Endothelial cell of umbilical vein (primary cell): ENCODE results near the gene GRM4. TPM values are rescaled to one million over a fixed set of nuclear protein-coding genes. Genes with fewer than 3 reads are reported as not detected.

ENCODE experiments used
- BruUV-seq: library from RNA; stranded (reverse); fragments of 400-500 nt; replicated peaks from 2 replicates; lab custom pipeline; 2021; lab: Mats Ljungman, UMichigan
- CTCF ChIA-PET: fragments of 300-600, 350-600 bp; sonication (Branson Sonifier 250); formaldehyde crosslinking; loops from one replicate; lab custom pipeline; 2021; ENCODE audit warnings: antibody characterized with exemption, inconsistent platforms; lab: Charles Lee
- POLR2A ChIA-PET: fragments of 300-600, 350-600 bp; sonication (Branson Sonifier 250); formaldehyde crosslinking; loops from one replicate; lab custom pipeline; 2021; ENCODE audit warnings: antibody characterized with exemption, inconsistent platforms; lab: Charles Lee
- DNase-seq: peaks from one replicate; pipeline ENCODE4 v3.0.0-alpha.2; 2011; ENCODE audit warnings: low read depth, low spot score
- FAIRE-seq: peaks from 2 replicates; lab custom pipeline; 2011; peaks lifted over from hg19 to GRCh38; lab: Jason Lieb, UNC
- H2AFZ ChIP-seq: 2 replicates; pipeline ENCODE4 v1.6.0; 2012; ENCODE audit warnings: low read depth, low read length, control low read depth, inconsistent platforms
- H3K27ac ChIP-seq: 2 replicates; pipeline ENCODE4 v1.5.1; 2011; ENCODE audit warnings: low read depth, mild to moderate bottlenecking, control low read depth, low read length, moderate library complexity; ENCODE audit not compliant: insufficient read depth
- H3K27me3 ChIP-seq, 2 experiments: 2 replicates each; pipeline versions ENCODE4 v1.6.0 to v1.6.1; 2011; ENCODE audit warnings: low read length in 2 of 2, mixed read lengths in 1 of 2; ENCODE audit not compliant: control insufficient read depth in 2 of 2, insufficient read depth in 2 of 2
- H3K36me3 ChIP-seq, 2 experiments: 2 replicates in 1 of 2; 3 replicates in 1 of 2; pipeline ENCODE4 v1.5.1; 2011; ENCODE audit warnings: low read length in 2 of 2, mild to moderate bottlenecking in 1 of 2, moderate library complexity in 1 of 2; ENCODE audit not compliant: control insufficient read depth in 2 of 2, insufficient read depth in 2 of 2; ENCODE audit errors: extremely low read depth in 1 of 2
- H3K4me1 ChIP-seq: 3 replicates; pipeline ENCODE4 v1.5.1; 2011; ENCODE audit warnings: mild to moderate bottlenecking, low read length; ENCODE audit not compliant: control insufficient read depth, insufficient read depth; ENCODE audit errors: extremely low read depth
- H3K4me2 ChIP-seq: 2 replicates; pipeline ENCODE4 v1.6.1; 2011; ENCODE audit warnings: low read length, control low read depth, mixed read lengths; ENCODE audit not compliant: insufficient read depth
- H3K4me3 ChIP-seq, 3 experiments: fragments of 200-600 bp in 1 of 3; sonication (generic), shearing (Covaris generic) in 1 of 3; replicated peaks in 1 of 3; 2 replicates each; pipeline ENCODE4 v1.5.1; 2011 to 2016; ENCODE audit warnings: control low read depth in 3 of 3, low read length in 3 of 3, mild to moderate bottlenecking in 2 of 3, inconsistent platforms in 1 of 3, low read depth in 1 of 3, moderate library complexity in 1 of 3; ENCODE audit not compliant: insufficient read depth in 1 of 3
- H3K79me2 ChIP-seq: 2 replicates; pipeline ENCODE4 v1.6.0; 2012; ENCODE audit warnings: low read length, inconsistent platforms; ENCODE audit not compliant: control insufficient read depth, insufficient read depth
- H3K9ac ChIP-seq: replicated peaks from 2 replicates; pipeline ENCODE3; 2011; ENCODE audit warnings: low read length, control low read depth; ENCODE audit not compliant: insufficient read depth; ENCODE audit errors: extremely low read depth
- H3K9me1 ChIP-seq: replicated peaks from 3 replicates; pipeline ENCODE4 v1.6.0; 2011; ENCODE audit warnings: mild to moderate bottlenecking, low read length; ENCODE audit not compliant: control insufficient read depth, insufficient read depth; ENCODE audit errors: extremely low read depth
- H3K9me3 ChIP-seq: replicated peaks from 2 replicates; pipeline ENCODE4 v1.5.1; 2012; ENCODE audit warnings: low read length, inconsistent platforms; ENCODE audit not compliant: control insufficient read depth, insufficient read depth
- H4K20me1 ChIP-seq: replicated peaks from 2 replicates; pipeline ENCODE3; 2011; ENCODE audit warnings: mild to moderate bottlenecking, low read length; ENCODE audit not compliant: control insufficient read depth, insufficient read depth; ENCODE audit errors: extremely low read depth
- CTCF ChIP-seq, 2 donors: IDR thresholded peaks; 1 replicate in 1 of 2; 2 replicates in 1 of 2; pipeline ENCODE4 v1.5.1; 2011; ENCODE audit warnings: low read length in 2 of 2, mild to moderate bottlenecking in 2 of 2, moderate library complexity in 2 of 2, control low read depth in 1 of 2, inconsistent platforms in 1 of 2, low read depth in 1 of 2; ENCODE audit not compliant: insufficient read depth in 1 of 2; ENCODE audit errors: extremely low read depth in 1 of 2
- EZH2 ChIP-seq: IDR thresholded peaks from 2 replicates; pipeline ENCODE4 v1.6.1; 2012; ENCODE audit warnings: borderline replicate concordance, low read depth, mild to moderate bottlenecking, moderate library complexity, low read length, inconsistent platforms; ENCODE audit not compliant: severe bottlenecking
- FOS ChIP-seq: IDR thresholded peaks from 2 replicates; pipeline ENCODE4 v1.6.1; 2011; ENCODE audit warnings: mild to moderate bottlenecking, low read length, moderate library complexity, borderline replicate concordance; ENCODE audit not compliant: insufficient read depth
- GATA2 ChIP-seq: IDR thresholded peaks from 2 replicates; pipeline ENCODE4 v1.7.0; 2011; ENCODE audit warnings: low read depth, mild to moderate bottlenecking, moderate library complexity, mixed read lengths, low read length; ENCODE audit not compliant: insufficient read length, insufficient read depth
- JUN ChIP-seq: IDR thresholded peaks from 2 replicates; pipeline ENCODE4 v1.6.1; 2011; ENCODE audit warnings: borderline replicate concordance, low read depth; ENCODE audit not compliant: insufficient read length, insufficient read depth
- MAX ChIP-seq: IDR thresholded peaks from 2 replicates; pipeline ENCODE4 v1.6.1; 2011; ENCODE audit not compliant: insufficient read depth, insufficient read length
- MYC ChIP-seq: IDR thresholded peaks from one replicate; pipeline ENCODE4 v1.6.1; 2011; ENCODE audit warnings: mild to moderate bottlenecking, low read depth, low read length
- POLR2A ChIP-seq: IDR thresholded peaks from 2 replicates; pipeline ENCODE4 v1.6.1; 2012; ENCODE audit warnings: low read depth, mild to moderate bottlenecking, control low read depth, low read length
- POLR2AphosphoS5 ChIP-seq: IDR thresholded peaks from 2 replicates; pipeline ENCODE4 v1.6.1; 2012; ENCODE audit warnings: low read depth, mild to moderate bottlenecking, control low read depth, low read length, moderate library complexity; ENCODE audit not compliant: insufficient read depth
- dilution Hi-C: fragments of 300-500 bp; cut with MboI; formaldehyde crosslinking; loops from one replicate; pipeline ENCODE4 v1.15.0; 2019; ENCODE audit warnings: low sequenced_read_pairs; ENCODE audit not compliant: extremely low pct_ligation_motif_present
- intact Hi-C: fragments of 100-400 bp; cut with micrococcal nuclease; formaldehyde crosslinking; loops from one replicate; pipeline ENCODE4 v1.10.0; 2022
- polyA plus RNA-seq, 4 experiments: library from polyadenylated mRNA; depleted of rRNA in 3 of 4; stranded (reverse) in 3 of 4; unstranded in 1 of 4; fragments of >200 nt; gene quantifications; 2 replicates each; pipeline versions ENCODE4 v1.2.1 to v1.2.3, GENCODE V29; 2011 to 2012; ENCODE audit warnings: missing spikeins in 1 of 4
- total RNA-seq: library from RNA; stranded (reverse); gene quantifications from 2 replicates; pipeline ENCODE4 v1.2.3, GENCODE V29; 2021

Gene GRM4
- total and polyA plus RNA-seq, 2 donors (not counting 3 experiments of a cell fraction or from before 2014, with no cell fraction given), result 0.03 TPM; not detected in 1

GRCh38 chr6:34025112-34025807 is 120.6 kb downstream of the GRM4 start:
- H3K79me2 ChIP-seq, result no peaks in the 10 kb centered on the region
- H3K27ac ChIP-seq, result no peak overlapping the region
- no peak overlapping the region for H3K4me2 ChIP-seq
- dilution Hi-C loops, result no loop called here
- H3K9me1 ChIP-seq, result no peaks in the 10 kb centered on the region
- FAIRE-seq (no peak), DNase-seq (no peak)
- no peak overlapping the region for H3K4me3 ChIP-seq
- ChIA-PET CTCF (interaction anchor here (0.5 to 6.9 kb wide), 12 partner anchors 11 to 390 kb away, joined by 3 to 286 read pairs (median 4); partner anchors contain the start of genes IP6K3 and UQCC2), POLR2A (no interaction called here)
- no peaks in the 10 kb centered on the region for H3K4me1 ChIP-seq
- intact Hi-C loops, result no loop called here
- TF ChIP-seq POLR2A, result no peak
- no peak for TF ChIP-seq FOS
- TF ChIP-seq MYC, result no peak
- TF ChIP-seq GATA2, result no peak
- TF ChIP-seq CTCF (IDR thresholded peaks at IDR 0.05; ENCODE audit: extremely low read depth in 1 of 2, insufficient read depth in 1 of 2, low read depth in 1 of 2, low read length in 2 of 2), result no peak
- no peak for TF ChIP-seq JUN
- no peak for TF ChIP-seq MAX
- TF ChIP-seq EZH2, result no peak
- no peak for TF ChIP-seq POLR2AphosphoS5
- H3K36me3 ChIP-seq, result no peaks in the 10 kb centered on the region
- H3K9me3 ChIP-seq, result no peaks in the 10 kb centered on the region
- no peak overlapping the region for H2AFZ ChIP-seq
- H3K27me3 ChIP-seq, result no peaks in the 10 kb centered on the region
- H4K20me1 ChIP-seq, result no peaks in the 10 kb centered on the region
- no peak overlapping the region for H3K9ac ChIP-seq
- no TSS peak for BruUV-seq
